K562 (cell line): ENCODE measurements around the gene HLCS. TPM values are rescaled to one million over a fixed set of nuclear protein-coding genes. Genes with fewer than 3 reads are reported as not detected.

Experiments
- ATAC-seq: fragments of 200-7000 bp; cut with Tn5 transposase; 3 replicates; pipeline ENCODE4 v1.9.1; 2020; ENCODE audit warnings: moderate library complexity
- BruUV-seq: library from RNA; stranded (reverse); fragments of 400-500 nt; replicated peaks from 2 replicates; lab custom pipeline; 2021; lab: Mats Ljungman, UMichigan
- CTCF ChIA-PET: fragments of 300-600 bp; formaldehyde crosslinking; extraction: SDS; loops from one replicate; lab custom pipeline; 2021; ENCODE audit warnings: low intra/inter-chr PET ratio; lab: Yijun Ruan, JAX
- POLR2A ChIA-PET: fragments of 300-600, 350-650 bp; sonication (Branson Sonifier 250); formaldehyde crosslinking; extraction: SDS; loops from one replicate; lab custom pipeline; 2021; ENCODE audit warnings: antibody characterized with exemption, inconsistent platforms; lab: Yijun Ruan, JAX
- DNase-seq, 4 experiments: peaks; one replicate each; pipeline versions ENCODE4 v3.0.0 to v3.0.0-alpha.2; 2011 to 2018; ENCODE audit warnings: low spot score in 3 of 4, mixed read lengths in 3 of 4; ENCODE audit errors: extremely low read depth in 1 of 4
- FAIRE-seq: peaks from 2 replicates; lab custom pipeline; 2011; peaks lifted over from hg19 to GRCh38; lab: Jason Lieb, UNC
- H2AFZ ChIP-seq: 2 replicates; pipeline ENCODE4 v1.6.0; 2011; ENCODE audit warnings: low read depth, low read length, control low read depth, inconsistent platforms
- H3K27ac ChIP-seq: fragments of 200-600 bp; 3 replicates; pipeline ENCODE4 v1.8.0; 2011; ENCODE audit warnings: low read depth, mild to moderate bottlenecking, control low read depth, inconsistent platforms, low read length, moderate library complexity, mixed read lengths; ENCODE audit errors: extremely low read depth
- H3K27me3 ChIP-seq, 2 experiments: fragments of 300-600 bp in 1 of 2; 2 replicates in 1 of 2; 3 replicates in 1 of 2; pipeline versions ENCODE4 v1.6.0 to v1.8.0; 2011; ENCODE audit warnings: inconsistent platforms in 2 of 2, low read length in 2 of 2, mild to moderate bottlenecking in 1 of 2, mixed read lengths in 1 of 2, moderate library complexity in 1 of 2; ENCODE audit not compliant: control insufficient read depth in 2 of 2, insufficient read depth in 2 of 2
- H3K36me3 ChIP-seq: fragments of 300-600 bp; 3 replicates; pipeline ENCODE4 v1.8.0; 2011; ENCODE audit warnings: mild to moderate bottlenecking, low read length, inconsistent platforms; ENCODE audit not compliant: control insufficient read depth, insufficient read depth
- H3K4me1 ChIP-seq, 2 experiments: fragments of 200-600 bp in 1 of 2; replicated peaks in 1 of 2; 2 replicates in 1 of 2; 3 replicates in 1 of 2; pipeline versions ENCODE4 v1.5.1 to v1.8.0; 2011; ENCODE audit warnings: inconsistent platforms in 2 of 2, low read length in 2 of 2, mild to moderate bottlenecking in 1 of 2, mixed read lengths in 1 of 2, moderate library complexity in 1 of 2; ENCODE audit not compliant: control insufficient read depth in 2 of 2, insufficient read depth in 2 of 2
- H3K4me2 ChIP-seq: 2 replicates; pipeline ENCODE4 v1.6.1; 2011; ENCODE audit warnings: low read length, control low read depth, inconsistent platforms, mixed read lengths; ENCODE audit not compliant: insufficient read depth
- H3K4me3 ChIP-seq: fragments of 200-600 bp; sonication (generic), shearing (Covaris generic); 2 replicates; pipeline ENCODE4 v1.5.1; 2016; ENCODE audit warnings: control low read depth, inconsistent platforms
- H3K79me2 ChIP-seq: fragments of 200-600 bp; 3 replicates; pipeline ENCODE4 v1.8.0; 2011; ENCODE audit warnings: low read length, inconsistent platforms; ENCODE audit not compliant: control insufficient read depth, insufficient read depth
- H3K9ac ChIP-seq, 2 experiments: 2 replicates each; pipeline versions ENCODE4 v1.6.0 to v1.6.1; 2011; ENCODE audit warnings: low read depth in 2 of 2, low read length in 2 of 2, control low read depth in 1 of 2, inconsistent platforms in 1 of 2, mild to moderate bottlenecking in 1 of 2, mixed read lengths in 1 of 2; ENCODE audit not compliant: insufficient read depth in 1 of 2
- H3K9me1 ChIP-seq: one replicate; pipeline ENCODE4 v1.6.0; 2011; ENCODE audit warnings: inconsistent platforms, mild to moderate bottlenecking, low read length, moderate library complexity; ENCODE audit not compliant: control insufficient read depth, insufficient read depth
- H3K9me3 ChIP-seq: replicated peaks from 2 replicates; pipeline ENCODE4 v1.5.1; 2011; ENCODE audit warnings: low read depth, low read length, inconsistent platforms; ENCODE audit not compliant: control insufficient read depth, insufficient read depth
- H4K20me1 ChIP-seq: replicated peaks from 2 replicates; pipeline ENCODE4 v1.6.1; 2011; ENCODE audit warnings: low read length, inconsistent platforms, mixed read lengths; ENCODE audit not compliant: control insufficient read depth, insufficient read depth
- CBX3 ChIP-seq, 2 experiments: IDR thresholded peaks; 1 replicate in 1 of 2; 2 replicates in 1 of 2; pipeline ENCODE4 v1.6.1; 2012; ENCODE audit warnings: inconsistent platforms in 2 of 2, low read length in 2 of 2, borderline replicate concordance in 1 of 2, control low read depth in 1 of 2
- MAFK ChIP-seq: IDR thresholded peaks from 2 replicates; pipeline ENCODE4 v1.6.1; 2011; ENCODE audit warnings: low read length, improper control_type of control experiment
- PCBP1 ChIP-seq: fragments of 200-400 bp; formaldehyde crosslinking; IDR thresholded peaks from 2 replicates; pipeline ENCODE4 v1.6.1; 2018; ENCODE audit warnings: mild to moderate bottlenecking, low read depth, low read length; ENCODE audit not compliant: poor library complexity, severe bottlenecking
- TCF7 ChIP-seq: sonication (generic); IDR thresholded peaks from 2 replicates; pipeline ENCODE4 v1.6.1; 2016; ENCODE audit warnings: antibody characterized with exemption, borderline replicate concordance
- ZBTB12 ChIP-seq: fragments of 250-450 bp; sonication (Bioruptor Pico); IDR thresholded peaks from 2 replicates; pipeline ENCODE4 v1.4.0; 2020
- WGBS: fragments of 100-300 bp; shearing (Covaris generic); methylation state at CpG from one replicate; pipeline ENCODE4 v1.1.6; 2016; ENCODE audit warnings: low coverage, mixed read lengths; ENCODE audit not compliant: insufficient coverage; ENCODE audit errors: missing lambda C conversion rate; 5-methylcytosine and 5-hydroxymethylcytosine counted together
- in situ Hi-C: fragments of 300-500 bp; cut with MboI; formaldehyde crosslinking; loops from 4 replicates; pipeline ENCODE4 v1.15.0; 2018; ENCODE audit warnings: inconsistent platforms, mixed read lengths
- intact Hi-C: fragments of 100-400 bp; cut with micrococcal nuclease; formaldehyde crosslinking; loops from 2 replicates; pipeline ENCODE4 v1.14.2; 2022
- polyA plus RNA-seq, 8 experiments: library from polyadenylated mRNA; depleted of rRNA in 4 of 8; stranded (reverse) in 5 of 8; unstranded in 3 of 8; fragments of >200 nt; fragmentation: Nextera tagmentation in 2 of 8; fragmentation: Illumina TruSeq in 1 of 8; extraction: Ambion mirVana in 2 of 8; extraction: Trizol in 1 of 8; gene quantifications; 2 replicates each; pipeline versions ENCODE4 v1.2.1 to v1.2.3, GENCODE V29; 2011 to 2014; ENCODE audit warnings: inconsistent platforms in 1 of 8, missing spikeins in 1 of 8
- total RNA-seq, 7 experiments: library from RNA; depleted of rRNA in 6 of 7; stranded (reverse); fragments of >200 nt in 6 of 7; fragmentation: Illumina TruSeq in 2 of 7; extraction: Trizol in 2 of 7; gene quantifications; 2 replicates each; pipeline versions ENCODE4 v1.2.1 to v1.2.3, GENCODE V29; 2011 to 2021; ENCODE audit warnings: low replicate concordance in 1 of 7
- TF ChIP-seq, protein P1 (sequence below), 2 experiments: fragments of 450-650 bp; IDR thresholded peaks; 2 replicates each; pipeline ENCODE4 v1.6.1; 2016

HLCS gene
- total and polyA plus RNA-seq, 9 of the 15 experiments (the other 6 are each of a cell fraction or from before 2014, with no cell fraction given), result 3.0 to 21.5 (median 17.1) TPM

DNA sequence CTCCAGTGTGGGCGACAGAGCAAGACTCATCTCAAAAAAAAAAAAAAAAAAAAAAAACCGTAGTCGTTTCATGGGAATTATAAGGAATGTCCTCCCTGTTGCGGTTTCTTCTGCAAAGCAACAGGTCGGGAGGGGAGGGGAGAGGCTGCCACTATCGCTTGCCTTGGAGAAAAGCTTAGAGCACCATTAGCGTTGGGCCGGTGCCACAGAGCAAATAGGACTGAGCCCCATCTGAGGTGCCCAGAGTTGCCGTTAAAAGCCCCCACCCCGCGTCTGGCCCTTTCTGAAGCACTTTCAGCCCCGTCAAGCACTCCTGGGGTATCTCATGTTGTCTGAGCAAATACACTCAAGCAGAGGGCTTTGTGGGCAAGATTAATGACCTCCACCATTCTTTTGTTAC, 42.3 kb upstream of the HLCS start (continued):
- no peak for TF ChIP-seq ZBTB12 (CRISPR knock-in tag)
- no peak for TF ChIP-seq MAFK

- 94% methylated on average over 36 of the region's 87 CpGs for WGBS
- intact Hi-C loops (no loop called here), in situ Hi-C loops (no loop called here)
- POLR2A ChIA-PET, result no interaction called here
- CTCF ChIA-PET, result no interaction called here
- H3K9me3 ChIP-seq, result 0 out of 2 replicates have a peak, but pooled peaks cover 2% of the 10 kb centered on the region
- H3K4me3 ChIP-seq, result no peak within 1 kb of the TSS
- no TSS peak for BruUV-seq
- no peak within 1 kb of the TSS for H3K4me2 ChIP-seq
- no peak within 1 kb of the TSS for H3K9ac ChIP-seq
- no peak within 1 kb of the TSS for H3K27ac ChIP-seq
- no peaks in the 10 kb centered on the region for H4K20me1 ChIP-seq
- DNase-seq, result no peak
- H2AFZ ChIP-seq, result no peak within 1 kb of the TSS
- peaks cover 6 to 13% of the 10 kb centered on the region in 2 experiments; a peak in 4 of 5 replicates for H3K4me1 ChIP-seq
- no peaks in the 10 kb centered on the region for H3K36me3 ChIP-seq
- peak; percentile 18 for TF ChIP-seq PCBP1
- TF ChIP-seq, protein P1, sequence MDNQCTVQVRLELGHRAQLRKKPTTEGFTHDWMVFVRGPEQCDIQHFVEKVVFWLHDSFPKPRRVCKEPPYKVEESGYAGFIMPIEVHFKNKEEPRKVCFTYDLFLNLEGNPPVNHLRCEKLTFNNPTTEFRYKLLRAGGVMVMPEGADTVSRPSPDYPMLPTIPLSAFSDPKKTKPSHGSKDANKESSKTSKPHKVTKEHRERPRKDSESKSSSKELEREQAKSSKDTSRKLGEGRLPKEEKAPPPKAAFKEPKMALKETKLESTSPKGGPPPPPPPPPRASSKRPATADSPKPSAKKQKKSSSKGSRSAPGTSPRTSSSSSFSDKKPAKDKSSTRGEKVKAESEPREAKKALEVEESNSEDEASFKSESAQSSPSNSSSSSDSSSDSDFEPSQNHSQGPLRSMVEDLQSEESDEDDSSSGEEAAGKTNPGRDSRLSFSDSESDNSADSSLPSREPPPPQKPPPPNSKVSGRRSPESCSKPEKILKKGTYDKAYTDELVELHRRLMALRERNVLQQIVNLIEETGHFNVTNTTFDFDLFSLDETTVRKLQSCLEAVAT (IDR thresholded peaks at IDR 0.05), result no peak
- TF ChIP-seq TCF7, result no peak
- peak in 1 of 2 experiments; percentile 2; a peak in 1 of 3 replicates for TF ChIP-seq CBX3 (IDR thresholded peaks at IDR 0.05; ENCODE audit: borderline replicate concordance in 1 of 2, low read length in 2 of 2)
- TF ChIP-seq, all 486 proteins: peak for 2
- no peaks in the 10 kb centered on the region for H3K79me2 ChIP-seq
- FAIRE-seq (no peak), ATAC-seq (no peak)
- no peaks in the 10 kb centered on the region for H3K27me3 ChIP-seq
- H3K9me1 ChIP-seq, result no peaks in the 10 kb centered on the region
Observed at GRCh38 chr21:37006486-37007291, 40.2 kb upstream of the HLCS start, which contains the start of gene RIPPLY3. Gene RIPPLY3, plus strand, starts transcription at chr21:37006702. Its CDS starts 71 bp downstream, at chr21:37006773.
